ENCODE measurements around the gene NRGN. TPM values are rescaled to one million over a fixed set of nuclear protein-coding genes. Genes with fewer than 3 reads are reported as not detected.

The NRGN gene
- total and polyA plus RNA-seq, 10 of the 15 experiments (the other 5 are each of a cell fraction or from before 2014, with no cell fraction given), result 0.36 to 3.2 (median 1.1) TPM; not detected in 2

GRCh38 chr11:124756033-124756752 is 16.5 kb downstream of the NRGN start:
- ChIA-PET CTCF (interaction anchor here (1.0 to 16.3 kb wide), 4 partner anchors 12 to 85 kb away, joined by 3 to 272 read pairs (median 104); partner anchors contain the start of genes MSANTD2, NRGN, SIAE and SPA17), SMC1A (ENCODE audit: uncharacterized antibody, unreplicated experiment) (interaction anchor here (0.9 to 3.4 kb wide), 4 partner anchors 10 to 87 kb away, joined by 3 to 12 read pairs (median 4); no protein-coding TSS in a partner anchor), POLR2A (no interaction called here), RAD21 (ENCODE audit: unreplicated experiment) (interaction anchor here (1.8 kb wide), 1 partner anchor 9 kb away, joined by 6 read pairs; no protein-coding TSS in a partner anchor)
- H3K4me2 ChIP-seq (ENCODE audit: control insufficient read depth, insufficient read depth), result no peak overlapping the region
- H3K9ac ChIP-seq (ENCODE audit: control insufficient read depth, insufficient read depth, low read length), result no peak overlapping the region
- no peaks in the 10 kb centered on the region for H3K9me3 ChIP-seq (replicated peaks; ENCODE audit: control insufficient read depth, insufficient read depth, low read length)
- peaks cover 38% of the 10 kb centered on the region for H3K79me2 ChIP-seq (ENCODE audit: control insufficient read depth, insufficient read depth, low read length)
- TF ChIP-seq SUPT20H (IDR thresholded peaks at IDR 0.05; ENCODE audit: borderline replicate concordance, control insufficient read depth, low read depth, low read length) (no peak), MTA3 (IDR thresholded peaks at IDR 0.05; ENCODE audit: borderline replicate concordance, low read length) (no peak), CREM (IDR thresholded peaks at IDR 0.05; ENCODE audit: low read depth) (no peak), ZNF217 (IDR thresholded peaks at IDR 0.05) (no peak)
- H3K27me3 ChIP-seq (replicated peaks in 1 of 2; ENCODE audit: control insufficient read depth in 2 of 2, insufficient read depth in 2 of 2, low read length in 1 of 2), result no peaks in the 10 kb centered on the region
- no peak overlapping the region for H2AFZ ChIP-seq (ENCODE audit: control insufficient read depth, low read depth, low read length)
- FAIRE-seq (no peak), DNase-seq (ENCODE audit: low read depth, low spot score) (no peak), ATAC-seq (no peak)
- in situ Hi-C loops (cut with MboI) (no loop called here), intact Hi-C loops (cut with micrococcal nuclease; ENCODE audit: unreplicated experiment) (no loop called here)
- no peak overlapping the region for H3K4me3 ChIP-seq
- 60% methylated on average over 9 of the region's 9 CpGs for WGBS (ENCODE audit: insufficient coverage, insufficient replicate concordance, low lambda C conversion rate, missing lambda C conversion rate)
- H4K20me1 ChIP-seq (ENCODE audit: control insufficient read depth, insufficient read depth), result no peaks in the 10 kb centered on the region
- peaks cover 18% of the 10 kb centered on the region for H3K4me1 ChIP-seq (ENCODE audit: control insufficient read depth, insufficient read depth, low read length)
- H3K36me3 ChIP-seq (ENCODE audit: control insufficient read depth in 2 of 2, insufficient read depth in 2 of 2, low read length in 1 of 2), result no peaks in the 10 kb centered on the region; a peak in 1 of 4 replicates
- BruUV-seq (replicated peaks), result no TSS peak
- H3K27ac ChIP-seq (ENCODE audit: control insufficient read depth, insufficient read depth), result no peak overlapping the region

- RAD21 ChIA-PET (ENCODE audit: unreplicated experiment), result interaction anchor here (1.8 kb wide), 1 partner anchor 10 kb away, joined by 6 read pairs; no protein-coding TSS in a partner anchor
- ATAC-seq (no peak), FAIRE-seq (no peak), DNase-seq (ENCODE audit: low read depth, low spot score) (no peak)
- Histone ChIP-seq H3K4me2 (ENCODE audit: control insufficient read depth, insufficient read depth) (no peak overlapping the region), H3K79me2 (ENCODE audit: control insufficient read depth, insufficient read depth, low read length) (peaks cover 44% of the 10 kb centered on the region), H3K4me3 (no peak overlapping the region), H3K36me3 (ENCODE audit: control insufficient read depth in 2 of 2, insufficient read depth in 2 of 2, low read length in 1 of 2) (no peaks in the 10 kb centered on the region; a peak in 1 of 4 replicates), H3K27me3 (replicated peaks in 1 of 2; ENCODE audit: control insufficient read depth in 2 of 2, insufficient read depth in 2 of 2, low read length in 1 of 2) (no peaks in the 10 kb centered on the region), H3K4me1 (ENCODE audit: control insufficient read depth, insufficient read depth, low read length) (peaks cover 18% of the 10 kb centered on the region), H3K9ac (ENCODE audit: control insufficient read depth, insufficient read depth, low read length) (no peak overlapping the region), H4K20me1 (ENCODE audit: control insufficient read depth, insufficient read depth) (no peaks in the 10 kb centered on the region), H3K27ac (ENCODE audit: control insufficient read depth, insufficient read depth) (no peak overlapping the region), H3K9me3 (replicated peaks; ENCODE audit: control insufficient read depth, insufficient read depth, low read length) (no peaks in the 10 kb centered on the region), H2AFZ (ENCODE audit: control insufficient read depth, low read depth, low read length) (no peak overlapping the region)
- intact Hi-C loops (cut with micrococcal nuclease; ENCODE audit: unreplicated experiment), result no loop called here
- SMC1A ChIA-PET (ENCODE audit: uncharacterized antibody, unreplicated experiment), result interaction anchor here (0.8 to 8.8 kb wide), 4 partner anchors 33 to 85 kb away, joined by 3 to 93 read pairs (median 8); partner anchors contain the start of genes SIAE and SPA17
- WGBS (ENCODE audit: insufficient coverage, insufficient replicate concordance, low lambda C conversion rate, missing lambda C conversion rate), result 60% methylated on average over 6 of the region's 6 CpGs
- POLR2A ChIA-PET, result interaction anchor here (0.7 kb wide), 1 partner anchor 15 kb away, joined by 4 read pairs; no protein-coding TSS in a partner anchor
- CTCF ChIA-PET, result interaction anchor here (0.6 to 16.3 kb wide), 3 partner anchors 13 to 56 kb away, joined by 5 to 272 read pairs (median 202); partner anchors contain the start of genes MSANTD2 and NRGN
- in situ Hi-C loops (cut with MboI), result no loop called here
- no TSS peak for BruUV-seq (replicated peaks)
- no peak for TF ChIP-seq WRNIP1 (IDR thresholded peaks at IDR 0.05; ENCODE audit: borderline replicate concordance, low read depth, low read length)
- no peak for TF ChIP-seq SMARCA5 (IDR thresholded peaks at IDR 0.05)
- no peak for TF ChIP-seq NBN (IDR thresholded peaks at IDR 0.05)
- no peak for TF ChIP-seq MTA2 (IDR thresholded peaks at IDR 0.05; ENCODE audit: low read depth)
- TF ChIP-seq POU2F2 (IDR thresholded peaks at IDR 0.05; ENCODE audit: borderline replicate concordance, low read depth, low read length), result no peak
- no peak for TF ChIP-seq BACH1 (IDR thresholded peaks at IDR 0.05; ENCODE audit: borderline replicate concordance)
- no peak for TF ChIP-seq CHD2 (IDR thresholded peaks at IDR 0.05; ENCODE audit: borderline replicate concordance, low read depth, low read length)
- no peak for TF ChIP-seq MYB (IDR thresholded peaks at IDR 0.05; ENCODE audit: borderline replicate concordance, low read depth, low read length)
- no peak for TF ChIP-seq SREBF1 (IDR thresholded peaks at IDR 0.05; ENCODE audit: low read length)
- no peak for TF ChIP-seq E4F1 (IDR thresholded peaks at IDR 0.05; ENCODE audit: borderline replicate concordance, partially characterized antibody)
Observed at GRCh38 chr11:124756753-124757227, 17.0 kb downstream of the NRGN start.

Measured in GM12878 (cell line).